GM21825 (cell line): ENCODE data around the gene SLIT3.
"Not testable (repeated sequence)": the region's sequence is repeated elsewhere in the genome, so short reads cannot be mapped to it uniquely, and the experiment has no call there.

Experiments
- ATAC-seq: cut with Tn5 transposase; IDR thresholded peaks from one replicate; pipeline ENCODE4 v1.9.1; 2021; ENCODE audit warnings: mild to moderate bottlenecking, moderate library complexity; ENCODE audit not compliant: unreplicated experiment

SLIT3 gene

GRCh38 chr5:168756453-168757391 lies 544.2 kb downstream of the SLIT3 start:
- no peak for ATAC-seq

GRCh38 chr5:168755548-168756093 lies 545.3 kb downstream of the SLIT3 start:
- no peak for ATAC-seq

GRCh38 chr5:168753691-168754254 lies 547.2 kb downstream of the SLIT3 start:
- ATAC-seq, result no peak

- no peak for ATAC-seq
These were observed 548.3 kb downstream of the SLIT3 start for GRCh38 chr5:168752416-168753190.

GRCh38 chr5:168752012-168752411 lies 548.9 kb downstream of the SLIT3 start:
- no peak for ATAC-seq

GRCh38 chr5:168750926-168751325 lies 550.0 kb downstream of the SLIT3 start:
- no peak for ATAC-seq

GRCh38 chr5:168749391-168750100 lies 551.4 kb downstream of the SLIT3 start:
- ATAC-seq, result no peak

GRCh38 chr5:168747987-168748777 lies 552.8 kb downstream of the SLIT3 start:
- ATAC-seq, result peak; percentile 72

- ATAC-seq, result no peak
These were observed 553.9 kb downstream of the SLIT3 start for GRCh38 chr5:168746893-168747640.

- not testable (repeated sequence) for ATAC-seq
These were observed 554.6 kb downstream of the SLIT3 start for GRCh38 chr5:168746126-168746892.

GRCh38 chr5:168743617-168744016 lies 557.3 kb downstream of the SLIT3 start:
- ATAC-seq, result no peak

GRCh38 chr5:168742311-168742710 lies 558.6 kb downstream of the SLIT3 start:
- not testable (repeated sequence) for ATAC-seq

GRCh38 chr5:168740811-168741213 lies 560.1 kb downstream of the SLIT3 start:
- no peak for ATAC-seq

- ATAC-seq, result no peak
These were observed 560.7 kb downstream of the SLIT3 start for GRCh38 chr5:168740092-168740800.

- ATAC-seq, result no peak
These were observed 563.9 kb downstream of the SLIT3 start for GRCh38 chr5:168737066-168737465.

- no peak for ATAC-seq
These were observed 564.6 kb downstream of the SLIT3 start for GRCh38 chr5:168736281-168736831.

GRCh38 chr5:168734620-168735300 lies 566.2 kb downstream of the SLIT3 start:
- ATAC-seq, result no peak
